Glutamatergic neuron (in vitro differentiated cells): Measurements from ENCODE around the gene MIB2. TPM values are rescaled to one million over a fixed set of nuclear protein-coding genes. Genes with fewer than 3 reads are reported as not detected.

Experiments
- DNase-seq: peaks from one replicate; pipeline ENCODE4 v3.0.0; 2022
- H3K27ac Mint-ChIP-seq: one replicate; pipeline ENCODE4 v1.8.0; 2020; ENCODE audit warnings: mild to moderate bottlenecking, mixed read lengths, inconsistent platforms; ENCODE audit not compliant: unreplicated experiment
- H3K27me3 Mint-ChIP-seq: one replicate; pipeline ENCODE4 v1.8.0; 2020; ENCODE audit warnings: mild to moderate bottlenecking, moderate library complexity, mixed read lengths, inconsistent platforms; ENCODE audit not compliant: unreplicated experiment
- H3K36me3 Mint-ChIP-seq: one replicate; pipeline ENCODE4 v1.8.0; 2020; ENCODE audit warnings: mild to moderate bottlenecking, mixed read lengths, inconsistent platforms; ENCODE audit not compliant: unreplicated experiment
- H3K4me1 Mint-ChIP-seq: one replicate; pipeline ENCODE4 v1.8.0; 2020; ENCODE audit warnings: mild to moderate bottlenecking, low read depth, mixed read lengths, inconsistent platforms; ENCODE audit not compliant: unreplicated experiment
- H3K4me3 Mint-ChIP-seq: one replicate; pipeline ENCODE4 v1.8.0; 2020; ENCODE audit warnings: mild to moderate bottlenecking, mixed read lengths, inconsistent platforms; ENCODE audit not compliant: unreplicated experiment
- H3K9me3 Mint-ChIP-seq: one replicate; pipeline ENCODE4 v1.8.0; 2020; ENCODE audit warnings: mild to moderate bottlenecking, moderate library complexity, mixed read lengths, inconsistent platforms; ENCODE audit not compliant: unreplicated experiment
- CTCF ChIP-seq: fragments of 200-600 bp; sonication (generic); IDR thresholded peaks from one replicate; pipeline ENCODE4 v1.5.0; 2021; ENCODE audit not compliant: partially characterized antibody, unreplicated experiment
- total RNA-seq: library from RNA; stranded (reverse); fragmentation: NEBNext Ultra II Directional; extraction: Animal tissue kit (Norgen Biotek cat#: 25700); gene quantifications from one replicate; pipeline ENCODE4 v1.2.1, GENCODE V29; 2021; ENCODE audit not compliant: unreplicated experiment

MIB2 gene
- total RNA-seq, 1 donor from 2014 or later = 77.7 TPM

- Mint-ChIP-seq H3K36me3 (no peaks in the 10 kb centered on the region), H3K27ac (peak overlapping the region; percentile 91), H3K4me1 (peaks cover 23% of the 10 kb centered on the region), H3K27me3 (peaks cover 8% of the 10 kb centered on the region), H3K4me3 (peak overlapping the region; percentile 55), H3K9me3 (peaks cover 9% of the 10 kb centered on the region)
- peak; percentile 64 for TF ChIP-seq CTCF
- peak; percentile 74 for DNase-seq
These were observed 63.5 kb downstream of the MIB2 start for GRCh38 chr1:1678581-1679380.

Other genes starting within 250 kb of the MIB2 start
- 130 TPM for gene AURKAIP1, start 240.3 kb upstream of the MIB2 start, total RNA-seq
- gene CCNL2, start 216.2 kb upstream of the MIB2 start, total RNA-seq = 394 TPM
- gene MRPL20, start 208.2 kb upstream of the MIB2 start, total RNA-seq = 98.6 TPM
- 38.4 TPM for gene ANKRD65, start 194.2 kb upstream of the MIB2 start, total RNA-seq
- 56.9 TPM for gene VWA1, start 179.8 kb upstream of the MIB2 start, total RNA-seq
- gene ATAD3C, start 165.8 kb upstream of the MIB2 start, total RNA-seq = 10.2 TPM
- 34.9 TPM for gene ATAD3B, start 143.7 kb upstream of the MIB2 start, total RNA-seq
- gene ATAD3A, start 103.3 kb upstream of the MIB2 start, total RNA-seq = 32.1 TPM
- 24.4 TPM for gene TMEM240, start 74.9 kb upstream of the MIB2 start, total RNA-seq
- gene SSU72, start 40.6 kb upstream of the MIB2 start, total RNA-seq = 123 TPM
- 11.9 TPM for gene FNDC10, start 15.4 kb upstream of the MIB2 start, total RNA-seq
- gene MMP23B, start 16.7 kb downstream of the MIB2 start, total RNA-seq = 162 TPM
- gene CDK11B, start 43.5 kb downstream of the MIB2 start, total RNA-seq = 32.7 TPM
- 151 TPM for gene SLC35E2B, start 77.3 kb downstream of the MIB2 start, total RNA-seq
- gene CDK11A, start 108.9 kb downstream of the MIB2 start, total RNA-seq = 62.8 TPM
- gene NADK, start 163.0 kb downstream of the MIB2 start, total RNA-seq = 66.0 TPM